K562 (cell line): ENCODE measurements around the gene GJA5.

Experiments
- CHD2 ChIP-seq: IDR thresholded peaks from 2 replicates; pipeline ENCODE4 v1.6.1; 2011; ENCODE audit warnings: low read depth, low read length
- CUX1 ChIP-seq: fragments of 200-800 bp; sonication (Bioruptor generic); IDR thresholded peaks from 2 replicates; pipeline ENCODE4 v1.6.1; 2016; ENCODE audit warnings: missing genetic modification characterization, missing compliant biosample characterization
- GABPA ChIP-seq: fragments of 200-800 bp; sonication (Bioruptor generic); conservative IDR thresholded peaks from 2 replicates; pipeline ENCODE4 v1.6.1; 2016; ENCODE audit warnings: low read depth, missing genetic modification characterization, missing compliant biosample characterization
- NR1H2 ChIP-seq: sonication (generic); formaldehyde crosslinking; IDR thresholded peaks from 2 replicates; pipeline ENCODE4 v1.4.0; 2020; ENCODE audit warnings: mild to moderate bottlenecking, missing genetic modification reagents
- PCBP1 ChIP-seq: fragments of 200-400 bp; formaldehyde crosslinking; IDR thresholded peaks from 2 replicates; pipeline ENCODE4 v1.6.1; 2018; ENCODE audit warnings: mild to moderate bottlenecking, low read depth, low read length; ENCODE audit not compliant: poor library complexity, severe bottlenecking
- ZNF174 ChIP-seq: fragments of 250-450 bp; sonication (Bioruptor Pico); IDR thresholded peaks from 2 replicates; pipeline ENCODE4 v1.4.0; 2020; ENCODE audit warnings: mild to moderate bottlenecking
- ZNF518B ChIP-seq: fragments of 250-450 bp; sonication (Bioruptor Pico); IDR thresholded peaks from 2 replicates; pipeline ENCODE4 v1.5.0; 2021; ENCODE audit warnings: mild to moderate bottlenecking, moderate library complexity
- TF ChIP-seq, protein P1 (sequence below): fragments of 200-400 bp; formaldehyde crosslinking; IDR thresholded peaks from 2 replicates; pipeline ENCODE4 v1.6.1; 2017; ENCODE audit warnings: mild to moderate bottlenecking, low read depth, low read length, moderate library complexity

DNA sequence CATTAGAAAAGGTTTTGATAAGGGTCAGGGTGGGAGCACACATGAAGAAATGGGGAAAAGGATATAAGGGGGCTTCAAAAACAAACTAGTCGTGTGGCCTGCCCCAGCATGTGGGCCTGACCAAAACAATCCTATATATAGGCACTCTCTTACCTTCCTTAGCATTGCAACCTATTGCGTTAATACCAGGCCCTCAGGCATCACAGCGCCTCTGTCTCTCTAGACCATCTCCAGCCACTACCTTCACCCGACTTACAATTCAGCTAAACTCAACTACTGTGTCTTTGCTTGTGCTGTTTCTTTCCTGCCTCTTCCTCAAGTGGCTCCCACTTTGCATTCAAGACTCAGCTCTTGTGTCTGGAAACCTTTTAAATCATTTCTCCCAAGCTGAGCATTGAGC, 47.0 kb upstream of the GJA5 start:
- TF ChIP-seq PCBP1: no peak
- TF ChIP-seq ZNF174 (CRISPR knock-in tag): no peak
- no peak for TF ChIP-seq CHD2
- TF ChIP-seq ZNF518B: no peak
- TF ChIP-seq CUX1 (CRISPR knock-in tag): no peak
- TF ChIP-seq NR1H2 (CRISPR knock-in tag): no peak
- TF ChIP-seq, protein P1, sequence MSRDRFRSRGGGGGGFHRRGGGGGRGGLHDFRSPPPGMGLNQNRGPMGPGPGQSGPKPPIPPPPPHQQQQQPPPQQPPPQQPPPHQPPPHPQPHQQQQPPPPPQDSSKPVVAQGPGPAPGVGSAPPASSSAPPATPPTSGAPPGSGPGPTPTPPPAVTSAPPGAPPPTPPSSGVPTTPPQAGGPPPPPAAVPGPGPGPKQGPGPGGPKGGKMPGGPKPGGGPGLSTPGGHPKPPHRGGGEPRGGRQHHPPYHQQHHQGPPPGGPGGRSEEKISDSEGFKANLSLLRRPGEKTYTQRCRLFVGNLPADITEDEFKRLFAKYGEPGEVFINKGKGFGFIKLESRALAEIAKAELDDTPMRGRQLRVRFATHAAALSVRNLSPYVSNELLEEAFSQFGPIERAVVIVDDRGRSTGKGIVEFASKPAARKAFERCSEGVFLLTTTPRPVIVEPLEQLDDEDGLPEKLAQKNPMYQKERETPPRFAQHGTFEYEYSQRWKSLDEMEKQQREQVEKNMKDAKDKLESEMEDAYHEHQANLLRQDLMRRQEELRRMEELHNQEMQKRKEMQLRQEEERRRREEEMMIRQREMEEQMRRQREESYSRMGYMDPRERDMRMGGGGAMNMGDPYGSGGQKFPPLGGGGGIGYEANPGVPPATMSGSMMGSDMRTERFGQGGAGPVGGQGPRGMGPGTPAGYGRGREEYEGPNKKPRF: no peak
- no peak for TF ChIP-seq GABPA (tag)
